Measurements from ENCODE around the gene UGT1A9.
"Not testable (repeated sequence)": the region's sequence is repeated elsewhere in the genome, so short reads cannot be mapped to it uniquely, and the experiment has no call there.

- TF ChIP-seq CTCF, POLR2A, EP300 (IDR thresholded peaks at IDR 0.05): not testable (repeated sequence)
Observed at GRCh38 chr2:233655943-233656342, 15.8 kb upstream of the UGT1A9 start.
